ENCODE data around the gene AGMO. TPM values are rescaled to one million over a fixed set of nuclear protein-coding genes. Genes with fewer than 3 reads are reported as not detected.

The AGMO gene
- total and polyA plus RNA-seq, 4 donors: 21.6 to 46.6 (median 31.6) TPM

GRCh38 chr7:15239801-15240200 lies 322.0 kb downstream of the AGMO start (continued):
- TF ChIP-seq ATF3 (IDR thresholded peaks at IDR 0.05): no peak

GRCh38 chr7:15236952-15237351 lies 324.9 kb downstream of the AGMO start:
- Histone ChIP-seq H3K36me3 (ENCODE audit: control insufficient read depth in 4 of 4, insufficient read depth in 3 of 4, low read depth in 1 of 4, low read length in 3 of 4) (no peaks in the 10 kb centered on the region), H3K4me3 (ENCODE audit: low read depth in 1 of 3, low read length in 3 of 3) (no peak overlapping the region), H3K4me1 (ENCODE audit: control insufficient read depth in 4 of 4, insufficient read depth in 4 of 4, low read length in 3 of 4) (no peaks in the 10 kb centered on the region), H3K27me3 (ENCODE audit: control insufficient read depth in 4 of 4, insufficient read depth in 4 of 4, low read length in 3 of 4) (no peaks in the 10 kb centered on the region), H3K9me3 (ENCODE audit: control insufficient read depth in 4 of 4, low read length in 3 of 4) (no peaks in the 10 kb centered on the region), H3K27ac (ENCODE audit: low read depth in 1 of 2, low read length in 2 of 2) (no peak overlapping the region), H3K9ac (ENCODE audit: low read depth in 1 of 2, low read length in 2 of 2) (no peak overlapping the region)
- no peak for TF ChIP-seq ZBTB33 (IDR thresholded peaks at IDR 0.05)
- no peak for TF ChIP-seq CTCF (IDR thresholded peaks at IDR 0.05; ENCODE audit: low read depth, low read length, missing input control)
- no peak for TF ChIP-seq RAD21 (IDR thresholded peaks at IDR 0.05)
- TF ChIP-seq JUND (IDR thresholded peaks at IDR 0.05): no peak
- TF ChIP-seq RXRA (IDR thresholded peaks at IDR 0.05): no peak
- no peak for DNase-seq (ENCODE audit: low spot score)
- 49% methylated on average over 2 of the region's 2 CpGs for WGBS

GRCh38 chr7:15234431-15234830 lies 327.4 kb downstream of the AGMO start:
- no peak overlapping the region for H3K4me3 ChIP-seq (ENCODE audit: low read depth in 1 of 3, low read length in 3 of 3)
- H3K36me3 ChIP-seq (ENCODE audit: control insufficient read depth in 4 of 4, insufficient read depth in 3 of 4, low read depth in 1 of 4, low read length in 3 of 4): no peaks in the 10 kb centered on the region
- no peak for DNase-seq (ENCODE audit: low spot score)
- no peak overlapping the region for H3K27ac ChIP-seq (ENCODE audit: low read depth in 1 of 2, low read length in 2 of 2)
- WGBS: 87% methylated on average over 3 of the region's 3 CpGs
- no peaks in the 10 kb centered on the region for H3K27me3 ChIP-seq (ENCODE audit: control insufficient read depth in 4 of 4, insufficient read depth in 4 of 4, low read length in 3 of 4)
- no peak overlapping the region for H3K9ac ChIP-seq (ENCODE audit: low read depth in 1 of 2, low read length in 2 of 2)
- TF ChIP-seq FOXA2 (IDR thresholded peaks at IDR 0.05) (no peak), MAX (IDR thresholded peaks at IDR 0.05) (no peak), RXRA (IDR thresholded peaks at IDR 0.05) (no peak), CTCF (IDR thresholded peaks at IDR 0.05; ENCODE audit: low read depth, low read length, missing input control) (no peak), NR2F2 (IDR thresholded peaks at IDR 0.05) (no peak), GABPA (IDR thresholded peaks at IDR 0.05 in 1 of 2, conservative IDR thresholded peaks at IDR 0.05 in 1 of 2) (no peak), REST (IDR thresholded peaks at IDR 0.05) (no peak), ATF3 (IDR thresholded peaks at IDR 0.05) (no peak), FOXA1 (IDR thresholded peaks at IDR 0.05) (no peak), ZBTB33 (IDR thresholded peaks at IDR 0.05) (no peak), TAF1 (conservative IDR thresholded peaks at IDR 0.05) (no peak), JUND (IDR thresholded peaks at IDR 0.05) (no peak), SP1 (IDR thresholded peaks at IDR 0.05) (no peak), EGR1 (IDR thresholded peaks at IDR 0.05; ENCODE audit: low read depth in 2 of 2) (no peak), HNF4A (conservative IDR thresholded peaks at IDR 0.05) (no peak), YY1 (IDR thresholded peaks at IDR 0.05) (no peak), RAD21 (IDR thresholded peaks at IDR 0.05) (no peak), HNF4G (IDR thresholded peaks at IDR 0.05) (no peak)
- no peaks in the 10 kb centered on the region for H3K9me3 ChIP-seq (ENCODE audit: control insufficient read depth in 4 of 4, low read length in 3 of 4)
- no peaks in the 10 kb centered on the region for H3K4me1 ChIP-seq (ENCODE audit: control insufficient read depth in 4 of 4, insufficient read depth in 4 of 4, low read length in 3 of 4)

Measured in liver (tissue), 9 donors.